Anterior cingulate cortex (tissue), 58 donors: ENCODE data around the gene CC2D1A.
"Not testable (repeated sequence)": the region's sequence is repeated elsewhere in the genome, so short reads cannot be mapped to it uniquely, and the experiment has no call there.

Experiments
- DNase-seq, 58 donors: peaks; one replicate each; lab custom pipeline; 2025; lab: John Stamatoyannopoulos, UW

Gene CC2D1A

DNA sequence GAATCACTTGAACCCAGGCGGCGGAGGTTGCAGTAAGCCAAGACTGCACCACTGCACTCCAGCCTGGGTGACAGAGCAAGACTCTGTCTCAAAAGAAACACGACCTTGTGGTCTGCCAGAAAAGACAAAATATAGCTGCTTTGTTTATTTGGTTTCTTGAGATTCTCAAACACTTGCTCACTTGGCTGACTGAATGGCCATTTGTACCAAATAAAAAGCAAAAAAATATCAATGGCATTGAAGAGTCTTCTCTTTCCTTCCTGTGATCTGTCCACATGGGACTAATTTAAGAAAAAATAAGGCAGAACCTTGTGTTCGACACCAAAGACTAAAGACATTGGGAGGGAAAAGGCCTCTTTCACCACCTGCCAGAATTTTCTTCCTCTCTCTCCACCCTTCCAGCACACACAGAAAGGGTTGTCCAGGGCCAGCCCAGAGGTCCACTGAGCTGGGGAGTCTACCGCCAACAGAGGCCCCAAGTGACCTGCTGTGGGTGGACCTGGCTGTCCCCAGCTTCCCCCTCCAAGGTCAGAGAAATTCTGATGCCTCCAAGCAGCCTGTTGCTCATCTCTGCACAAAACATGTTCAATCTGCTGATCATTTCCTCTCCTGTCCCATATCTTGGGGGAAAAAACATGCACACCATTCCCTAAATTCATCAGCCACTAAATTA, 6.0 kb upstream of the CC2D1A start:
- peak in 10 of 58 donors; percentile 2 to 47 (median 18) for DNase-seq

DNA sequence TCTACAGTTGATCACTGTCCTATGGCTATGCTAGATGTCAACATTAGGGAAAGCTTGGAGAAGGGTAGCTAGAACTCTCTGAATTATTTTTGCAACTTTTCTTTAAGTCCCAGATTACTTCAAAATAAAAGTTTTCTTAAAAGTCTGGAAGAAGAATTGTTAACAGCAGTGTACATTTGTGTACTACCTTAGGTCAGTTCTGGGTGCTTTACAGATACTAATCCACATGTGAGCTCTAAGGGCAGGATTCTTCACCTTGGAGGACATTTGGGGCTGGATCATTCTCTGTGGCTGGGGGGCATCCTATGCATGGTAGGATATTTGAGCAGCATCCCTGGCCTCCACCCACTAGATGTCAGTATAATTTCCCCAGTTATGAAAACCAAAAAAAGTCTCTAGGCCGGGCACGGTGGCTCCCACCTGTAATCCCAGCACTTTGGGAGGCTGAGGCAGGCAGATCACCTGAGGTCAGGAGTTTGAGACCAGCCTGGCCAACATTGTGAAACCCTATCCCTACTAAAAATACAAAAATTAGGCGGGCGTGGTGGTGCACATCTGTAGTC, 2.9 kb upstream of the CC2D1A start:
- DNase-seq, result no peak

DNA sequence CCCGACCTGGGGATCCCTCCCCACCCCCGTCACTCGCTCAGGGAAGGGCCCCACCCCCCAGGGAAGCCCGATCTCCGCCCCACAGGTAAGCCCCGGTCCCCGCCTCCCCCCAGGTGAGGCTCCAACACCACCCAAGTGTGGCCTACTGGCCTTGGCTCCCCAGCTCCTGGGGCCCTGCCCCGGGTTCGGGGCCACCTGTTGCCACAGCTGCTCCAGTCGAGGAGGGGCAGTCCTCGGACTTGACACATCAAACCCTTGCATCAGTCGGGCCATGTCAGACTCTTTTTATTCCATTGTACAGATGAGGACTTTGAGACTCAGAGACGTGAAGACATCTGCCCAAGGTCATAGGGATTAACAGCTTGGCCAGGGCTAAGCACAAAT, 512 bp downstream of the CC2D1A start:
- DNase-seq, result peak in 1 of 58 donors; percentile 45

DNA sequence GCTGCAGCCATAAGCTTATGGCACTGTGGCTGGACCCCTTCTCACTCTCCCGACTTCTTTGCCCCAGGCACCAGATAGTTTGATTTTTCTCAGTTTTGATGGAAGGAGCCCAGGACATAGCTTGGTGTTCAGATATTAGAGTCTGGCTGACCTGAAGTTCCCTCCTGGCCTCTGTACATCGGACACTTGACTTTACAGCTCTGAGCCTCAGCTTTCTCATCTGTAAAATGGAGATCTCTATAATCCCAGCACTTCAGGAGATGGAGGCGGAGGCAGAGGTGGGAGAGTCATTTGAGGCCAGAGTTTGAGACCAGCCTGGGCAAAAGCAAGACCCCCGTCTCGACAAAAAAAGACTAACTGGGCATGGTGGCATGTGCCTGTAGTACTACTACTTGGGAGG, 909 bp downstream of the CC2D1A start:
- no peak for DNase-seq

DNA sequence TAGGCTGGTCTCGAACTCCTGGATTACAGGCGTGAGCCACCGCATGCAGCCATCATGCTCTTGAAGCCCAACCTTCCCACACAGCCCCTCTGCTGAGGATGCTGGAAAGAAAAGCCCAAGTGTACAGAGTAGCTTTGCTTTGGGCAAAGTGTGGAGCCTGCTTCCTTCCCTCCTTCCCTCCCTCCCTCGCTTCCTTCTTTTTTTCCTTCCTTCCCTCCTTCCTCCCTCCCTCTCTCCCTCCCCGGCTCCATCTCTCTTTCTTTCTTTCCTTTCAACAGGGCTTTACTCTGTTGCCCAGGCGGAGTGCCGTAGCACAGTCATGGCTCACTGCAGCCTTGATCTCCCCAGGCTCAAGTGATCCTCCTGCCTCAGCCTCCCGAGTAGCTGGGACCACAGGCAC, 2.7 kb downstream of the CC2D1A start:
- DNase-seq, result no peak

DNA sequence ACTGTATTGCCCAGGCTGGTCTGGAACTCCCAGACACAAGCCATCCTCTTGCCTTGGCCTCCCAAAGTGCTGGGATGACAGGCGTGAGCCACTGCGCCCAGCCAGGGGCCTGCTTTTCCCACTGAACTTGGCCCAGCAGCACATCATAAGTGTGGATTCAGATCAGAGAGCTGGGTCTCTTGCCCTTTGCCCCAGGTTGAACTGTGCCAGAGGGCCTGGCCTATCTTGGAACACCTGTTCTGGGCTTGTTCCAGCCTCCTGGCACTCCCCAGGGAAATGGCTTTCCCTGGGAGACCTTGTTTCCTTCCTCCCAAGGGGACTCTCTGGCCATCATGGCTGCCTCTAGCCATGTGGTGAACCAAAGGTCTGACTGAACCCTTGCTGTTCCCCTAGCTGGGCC, 3.4 kb downstream of the CC2D1A start:
- no peak for DNase-seq

DNA sequence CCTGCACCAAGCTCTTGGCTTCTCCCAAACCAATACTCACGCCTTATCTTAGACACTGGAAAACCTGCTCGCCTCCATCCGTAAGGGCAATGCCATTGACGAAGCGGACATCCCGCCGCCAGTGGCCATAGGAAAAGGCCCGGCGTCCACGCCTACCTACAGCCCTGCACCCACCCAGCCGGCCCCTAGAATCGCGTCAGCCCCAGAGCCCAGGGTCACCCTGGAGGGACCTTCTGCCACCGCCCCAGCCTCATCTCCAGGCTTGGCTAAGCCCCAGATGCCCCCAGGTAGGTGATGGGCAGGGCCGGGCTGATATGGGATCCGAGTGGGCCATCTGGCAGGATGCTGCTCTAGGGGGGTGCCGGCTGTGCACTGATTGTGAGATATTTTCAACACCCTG, 7.4 kb downstream of the CC2D1A start:
- DNase-seq, result no peak

DNA sequence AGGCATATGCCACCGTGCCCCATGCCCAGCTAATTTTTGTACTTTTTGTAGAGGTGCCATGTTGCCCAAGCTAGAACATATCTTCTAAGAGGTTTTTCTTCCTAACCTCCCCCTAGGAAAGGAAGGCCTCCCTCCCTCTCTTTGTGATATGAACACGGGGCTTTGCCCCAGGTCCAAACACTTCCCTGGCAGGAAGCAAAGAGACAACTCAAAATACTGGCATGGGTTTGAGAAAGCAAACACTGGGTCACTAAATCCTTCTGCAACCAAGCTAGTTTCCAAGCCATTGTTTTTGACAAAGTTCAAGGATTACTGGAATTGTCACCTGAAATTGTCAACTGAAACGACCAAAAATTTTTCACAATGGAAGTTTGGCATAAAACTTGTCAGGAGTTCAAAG, 8.8 kb downstream of the CC2D1A start:
- DNase-seq, result no peak

DNA sequence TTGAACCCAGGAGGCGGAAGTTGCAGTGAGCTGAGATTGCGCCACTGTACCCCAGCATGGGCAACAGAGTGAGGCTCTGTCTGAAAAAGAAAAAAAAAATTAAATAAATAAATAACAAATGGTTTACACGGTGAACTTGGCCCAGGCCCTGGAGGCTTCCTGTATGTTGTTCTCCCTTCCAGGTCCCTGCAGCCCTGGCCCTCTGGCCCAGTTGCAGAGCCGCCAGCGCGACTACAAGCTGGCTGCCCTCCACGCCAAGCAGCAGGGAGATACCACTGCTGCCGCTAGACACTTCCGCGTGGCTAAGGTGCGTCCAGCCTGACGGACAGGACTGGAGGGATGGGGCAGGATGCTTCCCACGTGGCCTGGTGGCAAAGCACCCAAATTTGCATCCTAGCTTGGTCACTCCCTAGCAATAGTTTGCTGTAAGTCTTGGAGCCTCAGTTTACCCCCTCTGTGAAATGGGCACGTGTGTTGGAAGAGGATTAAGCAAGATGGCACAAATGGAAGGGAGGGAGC, 11.9 kb downstream of the CC2D1A start:
- no peak for DNase-seq

DNA sequence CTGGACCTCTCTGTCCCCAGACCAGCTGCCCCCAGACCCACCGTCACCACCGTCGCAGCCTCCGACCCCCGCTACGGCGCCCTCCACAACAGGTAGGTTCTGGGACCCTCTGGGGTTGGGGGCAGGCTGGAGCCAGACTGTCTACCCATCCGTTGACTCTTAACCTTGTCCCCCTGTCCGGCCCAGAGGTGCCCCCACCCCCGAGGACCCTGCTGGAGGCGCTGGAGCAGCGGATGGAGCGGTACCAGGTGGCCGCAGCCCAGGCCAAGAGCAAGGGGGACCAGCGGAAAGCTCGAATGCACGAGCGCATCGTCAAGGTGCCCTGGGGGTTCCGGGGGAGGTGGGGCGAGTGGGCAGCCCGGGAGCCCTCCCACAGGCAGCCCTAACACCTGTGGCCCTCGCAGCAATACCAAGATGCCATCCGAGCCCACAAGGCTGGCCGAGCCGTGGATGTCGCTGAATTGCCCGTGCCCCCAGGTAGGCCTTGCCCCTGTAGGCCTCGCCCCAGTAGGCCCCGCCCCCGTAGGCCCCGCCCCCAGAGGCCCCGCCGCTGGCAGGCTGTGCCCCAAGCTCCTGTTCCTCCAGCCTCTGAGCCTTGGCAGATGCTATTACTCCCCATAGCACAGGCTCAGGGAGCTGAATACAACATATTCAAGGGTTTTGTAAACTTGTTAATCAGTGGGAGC, 12.9 kb downstream of the CC2D1A start:
- DNase-seq, result no peak

DNA sequence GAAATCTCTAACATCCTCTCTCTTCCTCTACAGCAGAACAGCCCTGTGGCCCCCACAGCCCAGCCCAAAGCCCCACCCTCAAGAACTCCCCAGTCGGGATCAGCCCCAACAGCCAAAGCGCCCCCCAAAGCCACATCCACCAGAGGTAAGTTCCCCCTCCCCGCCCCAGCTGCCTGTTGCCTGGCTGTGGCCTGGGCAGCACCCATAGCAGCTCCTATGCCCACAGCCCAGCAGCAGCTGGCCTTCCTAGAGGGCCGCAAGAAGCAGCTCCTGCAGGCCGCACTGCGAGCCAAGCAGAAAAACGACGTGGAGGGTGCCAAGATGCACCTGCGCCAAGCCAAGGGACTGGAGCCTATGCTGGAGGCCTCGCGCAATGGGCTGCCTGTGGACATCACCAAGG, 14.5 kb downstream of the CC2D1A start:
- DNase-seq, result no peak

DNA sequence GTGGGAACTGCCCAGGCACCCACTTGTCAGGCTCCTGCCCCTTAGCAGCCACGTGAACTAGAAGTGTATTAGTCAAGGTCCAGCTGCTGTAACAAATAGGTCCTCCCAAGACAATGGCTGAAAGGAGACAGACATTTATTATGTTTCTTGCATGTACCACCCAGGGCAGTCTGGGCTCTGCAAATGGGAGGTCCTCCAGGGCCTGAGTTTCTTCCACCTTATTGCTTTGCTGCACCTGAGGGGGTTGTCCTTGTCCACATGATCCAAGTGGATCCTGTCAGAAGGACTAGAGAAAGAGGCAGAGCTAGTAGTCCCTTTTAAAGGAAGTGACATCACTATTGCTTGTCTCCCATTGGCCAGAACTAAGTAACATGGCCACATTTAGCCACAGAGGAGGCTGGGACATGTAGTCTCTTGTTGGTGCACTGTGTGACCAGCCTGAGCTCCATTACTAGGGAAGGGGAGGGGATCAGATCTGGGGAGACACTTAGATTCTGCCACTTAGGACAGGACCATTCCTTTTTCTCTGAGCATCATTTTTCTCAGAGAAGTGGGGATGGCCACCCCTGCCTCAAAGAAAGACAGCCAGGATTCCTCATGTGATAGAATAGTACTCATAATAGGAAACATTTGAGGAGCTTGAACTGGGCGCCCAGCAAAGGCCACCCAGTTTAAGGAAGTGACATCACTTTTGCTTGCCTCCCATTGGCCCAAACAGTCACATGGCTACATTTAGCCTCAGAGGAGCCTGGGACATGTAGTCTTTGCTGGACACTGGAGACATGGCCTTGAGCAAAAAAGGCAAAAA, 15.1 kb downstream of the CC2D1A start:
- peak in 26 of 58 donors; percentile 4 to 59 (median 14) for DNase-seq

DNA sequence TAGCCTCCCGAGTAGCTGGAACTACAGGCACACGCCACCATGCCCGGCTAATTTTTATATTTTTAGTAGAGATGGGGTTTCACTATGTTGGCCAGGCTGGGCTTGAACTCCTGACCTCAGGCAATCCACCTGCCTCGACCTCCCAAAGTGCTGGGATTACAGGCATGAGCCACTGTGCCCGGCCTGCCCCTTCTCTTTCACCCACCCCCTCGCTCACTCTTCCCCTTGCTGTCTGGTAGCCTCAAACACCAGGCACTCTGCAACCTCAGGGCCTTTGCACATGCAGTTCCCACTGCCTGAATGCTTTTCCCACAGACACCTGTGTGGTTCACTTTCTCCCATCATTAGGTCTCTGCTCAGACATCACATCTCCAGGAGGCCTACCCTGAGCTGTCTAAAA, 16.1 kb downstream of the CC2D1A start:
- not testable (repeated sequence) for DNase-seq

DNA sequence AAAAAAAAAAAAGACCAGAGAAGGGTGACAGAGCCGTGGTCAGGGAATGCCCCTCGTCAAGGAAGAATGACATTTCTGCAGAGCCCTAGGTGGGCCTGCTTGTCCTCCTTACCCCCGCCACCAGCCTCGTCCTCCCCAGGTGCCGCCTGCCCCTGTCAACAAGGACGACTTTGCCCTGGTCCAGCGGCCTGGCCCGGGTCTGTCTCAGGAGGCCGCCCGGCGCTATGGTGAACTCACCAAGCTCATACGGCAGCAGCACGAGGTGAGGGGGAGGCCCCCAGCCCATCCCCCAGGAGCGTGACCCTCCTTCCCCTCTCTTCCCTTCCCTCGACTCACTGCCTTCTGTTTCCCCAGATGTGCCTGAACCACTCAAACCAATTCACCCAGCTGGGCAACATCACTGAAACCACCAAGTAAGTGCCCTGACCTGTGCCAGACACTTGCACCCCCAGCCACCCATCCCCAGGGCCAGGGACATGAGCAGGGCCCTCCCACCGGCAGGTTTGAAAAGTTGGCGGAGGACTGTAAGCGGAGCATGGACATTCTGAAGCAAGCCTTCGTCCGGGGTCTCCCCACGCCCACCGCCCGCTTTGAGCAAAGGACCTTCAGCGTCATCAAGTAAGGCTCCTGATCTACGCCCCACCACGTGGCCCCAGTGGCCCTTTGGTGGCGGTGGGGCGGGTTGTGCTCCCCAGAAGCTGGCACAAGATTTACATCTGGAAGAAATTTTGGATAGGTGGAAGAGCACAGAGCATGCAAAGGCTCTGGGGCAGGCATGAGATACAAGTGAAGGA, 17.4 kb downstream of the CC2D1A start:
- no peak for DNase-seq

DNA sequence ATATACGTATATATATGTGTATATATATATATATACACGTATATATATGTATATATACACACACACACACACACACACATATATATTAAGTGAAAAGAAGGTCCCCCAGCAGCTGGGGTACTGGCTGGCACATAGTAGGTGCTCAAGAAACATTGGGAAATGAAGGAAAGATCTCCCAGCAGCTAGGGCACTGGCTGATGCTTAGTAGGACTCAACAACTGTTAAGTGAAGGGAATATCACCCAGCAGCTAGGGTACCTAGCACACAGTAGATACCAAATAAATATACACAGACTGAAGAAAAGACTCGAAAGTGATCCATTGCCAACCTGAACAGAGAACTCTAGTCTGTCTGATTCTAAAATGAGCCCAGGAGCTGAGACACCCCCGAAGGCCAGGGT, 20.0 kb downstream of the CC2D1A start:
- no peak for DNase-seq

DNA sequence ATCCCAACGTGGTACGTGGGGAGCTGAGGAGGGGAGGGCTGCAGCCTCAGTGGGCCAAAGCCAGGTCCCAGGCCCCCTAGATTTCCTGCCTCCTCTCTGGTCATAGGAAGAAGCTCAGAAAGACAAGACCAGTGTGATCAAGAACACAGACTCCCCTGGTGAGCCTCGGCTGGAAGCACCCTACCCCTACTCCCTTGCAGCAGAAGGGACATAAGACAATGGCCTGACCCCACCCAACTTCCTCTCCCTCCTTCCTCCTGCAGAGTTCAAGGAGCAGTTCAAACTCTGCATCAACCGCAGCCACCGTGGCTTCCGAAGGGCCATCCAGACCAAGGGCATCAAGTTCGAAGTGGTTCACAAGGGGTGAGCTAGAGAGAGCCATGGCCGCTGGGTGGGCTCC, 20.7 kb downstream of the CC2D1A start:
- DNase-seq, result no peak

DNA sequence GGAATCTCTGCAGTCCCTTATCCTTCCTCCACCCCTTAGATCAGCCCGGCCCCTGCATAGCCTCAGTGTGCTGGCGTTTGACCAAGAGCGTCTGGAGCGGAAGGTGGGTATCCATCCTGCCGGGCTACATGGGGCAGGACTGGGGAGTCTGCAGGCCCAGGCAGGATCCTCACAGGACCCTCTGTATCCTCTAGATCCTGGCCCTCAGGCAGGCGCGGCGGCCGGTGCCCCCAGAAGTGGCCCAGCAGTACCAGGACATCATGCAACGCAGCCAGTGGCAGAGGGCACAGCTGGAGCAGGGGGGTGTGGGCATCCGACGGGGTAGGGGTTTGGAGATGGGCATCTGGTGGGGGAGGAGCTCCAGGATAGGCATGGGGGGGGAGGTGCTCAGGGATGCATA, 23.3 kb downstream of the CC2D1A start:
- DNase-seq, result no peak

DNA sequence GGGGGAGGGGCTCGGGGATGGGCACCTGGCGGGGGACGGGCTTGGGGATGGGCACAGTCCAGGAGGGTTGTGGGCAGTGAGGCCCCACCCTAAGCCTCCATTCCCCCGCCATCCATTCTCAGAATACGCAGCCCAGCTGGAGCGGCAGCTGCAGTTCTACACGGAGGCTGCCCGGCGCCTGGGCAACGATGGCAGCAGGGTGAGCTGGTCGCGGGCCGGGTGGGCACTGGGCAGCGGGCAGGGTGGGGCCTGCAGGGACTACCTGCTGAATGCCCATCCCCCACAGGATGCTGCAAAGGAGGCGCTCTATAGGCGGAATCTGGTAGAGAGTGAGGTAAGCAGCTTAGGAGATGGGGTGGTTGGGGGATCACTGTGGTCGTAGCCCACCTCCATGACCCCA, 24.0 kb downstream of the CC2D1A start:
- no peak for DNase-seq

DNA sequence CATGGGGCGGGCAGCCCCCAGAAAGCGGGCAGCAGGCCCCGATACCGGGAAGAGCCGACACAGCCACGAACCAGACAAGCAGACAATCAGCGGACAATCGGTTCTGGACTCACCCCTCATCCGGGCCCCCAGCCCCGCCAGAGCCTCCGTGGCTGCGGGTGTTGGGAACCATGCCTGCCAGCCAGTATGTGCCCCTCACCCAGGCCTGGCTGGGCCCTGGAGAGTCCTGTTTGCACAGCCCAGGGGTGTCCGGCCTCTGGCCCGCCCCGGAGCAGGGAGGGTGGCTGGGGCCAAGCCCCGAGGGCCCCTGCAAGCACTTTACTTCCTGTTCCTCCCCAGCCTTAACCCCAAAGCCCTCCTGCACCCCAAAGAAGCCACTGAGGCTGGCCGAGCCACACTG, 24.4 kb downstream of the CC2D1A start:
- DNase-seq, result no peak
